GM15510 (cell line): ENCODE data around the gene ARIH1.

Experiments
- POLR2A ChIP-seq: IDR thresholded peaks from 3 replicates; pipeline ENCODE4 v1.6.1; 2011; ENCODE audit warnings: borderline replicate concordance; ENCODE audit not compliant: insufficient read length; ENCODE audit errors: extremely low read depth

Gene ARIH1, protein sequence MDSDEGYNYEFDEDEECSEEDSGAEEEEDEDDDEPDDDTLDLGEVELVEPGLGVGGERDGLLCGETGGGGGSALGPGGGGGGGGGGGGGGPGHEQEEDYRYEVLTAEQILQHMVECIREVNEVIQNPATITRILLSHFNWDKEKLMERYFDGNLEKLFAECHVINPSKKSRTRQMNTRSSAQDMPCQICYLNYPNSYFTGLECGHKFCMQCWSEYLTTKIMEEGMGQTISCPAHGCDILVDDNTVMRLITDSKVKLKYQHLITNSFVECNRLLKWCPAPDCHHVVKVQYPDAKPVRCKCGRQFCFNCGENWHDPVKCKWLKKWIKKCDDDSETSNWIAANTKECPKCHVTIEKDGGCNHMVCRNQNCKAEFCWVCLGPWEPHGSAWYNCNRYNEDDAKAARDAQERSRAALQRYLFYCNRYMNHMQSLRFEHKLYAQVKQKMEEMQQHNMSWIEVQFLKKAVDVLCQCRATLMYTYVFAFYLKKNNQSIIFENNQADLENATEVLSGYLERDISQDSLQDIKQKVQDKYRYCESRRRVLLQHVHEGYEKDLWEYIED

DNA sequence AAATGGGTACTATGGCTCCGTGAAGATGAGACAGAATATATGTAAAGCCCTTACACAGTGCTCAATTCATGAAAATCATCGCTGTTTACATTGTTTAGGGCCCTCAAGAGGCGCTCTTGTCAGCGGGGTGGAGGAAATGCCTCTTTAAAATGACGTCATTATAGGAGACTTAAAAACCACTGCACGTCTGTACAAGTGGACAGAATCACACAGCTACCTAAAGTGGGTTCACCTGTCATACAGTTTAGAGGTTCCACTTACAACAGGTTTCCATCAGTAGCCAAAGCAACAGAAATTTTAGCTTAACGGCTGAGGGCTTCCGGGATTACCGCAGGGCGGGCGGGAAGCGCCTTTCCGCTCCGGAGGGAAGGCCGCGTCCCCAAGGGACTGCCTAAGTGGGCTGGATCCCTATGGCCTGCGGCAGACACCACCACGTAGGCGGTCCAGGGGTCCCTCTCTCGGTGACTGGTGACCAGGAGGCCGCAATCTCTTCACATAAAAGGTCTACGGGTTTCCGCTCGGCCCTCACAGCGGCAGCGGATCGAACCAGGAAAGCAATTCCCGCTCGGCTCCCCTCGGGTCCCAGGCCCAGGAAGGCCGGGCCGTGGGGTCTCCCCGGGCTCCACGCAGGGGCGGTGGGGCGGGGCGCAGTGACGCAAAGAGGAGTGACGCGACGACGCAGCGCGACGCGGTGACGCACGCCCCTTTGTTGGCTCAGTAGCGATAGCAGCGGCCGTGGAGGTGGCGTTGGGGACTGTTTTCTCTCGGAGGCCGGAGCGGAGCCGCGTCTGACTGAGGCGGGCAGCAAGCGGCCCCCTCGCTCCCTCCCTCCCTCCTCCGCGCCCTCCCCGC, at the start of gene ARIH1:
ARIH1 (plus strand) TSS at position 717 of the 852 bp plus-strand sequence. CDS start 310 bp downstream, outside the sequence.
- peak; percentile 95 for TF ChIP-seq POLR2A

DNA sequence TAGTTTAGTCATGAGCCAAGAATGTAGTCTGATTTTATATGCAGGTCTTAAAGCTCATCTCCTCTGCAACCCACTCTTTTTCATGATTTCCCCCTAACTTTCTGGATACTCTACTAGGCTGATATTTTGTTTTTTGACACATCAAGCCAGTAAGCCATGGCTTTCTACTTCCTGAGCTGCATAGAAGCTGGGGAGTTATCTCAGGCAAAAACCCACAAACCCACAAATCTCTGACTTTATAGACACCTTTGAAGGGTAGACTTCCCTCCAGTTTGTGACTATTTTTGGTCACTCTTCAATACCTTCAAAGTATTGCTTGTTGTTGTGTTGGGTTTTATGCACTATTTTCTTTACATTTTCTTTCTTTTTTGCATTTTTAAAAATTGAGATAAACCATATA, 47.4 kb upstream of the ARIH1 start:
- TF ChIP-seq POLR2A = no peak

DNA sequence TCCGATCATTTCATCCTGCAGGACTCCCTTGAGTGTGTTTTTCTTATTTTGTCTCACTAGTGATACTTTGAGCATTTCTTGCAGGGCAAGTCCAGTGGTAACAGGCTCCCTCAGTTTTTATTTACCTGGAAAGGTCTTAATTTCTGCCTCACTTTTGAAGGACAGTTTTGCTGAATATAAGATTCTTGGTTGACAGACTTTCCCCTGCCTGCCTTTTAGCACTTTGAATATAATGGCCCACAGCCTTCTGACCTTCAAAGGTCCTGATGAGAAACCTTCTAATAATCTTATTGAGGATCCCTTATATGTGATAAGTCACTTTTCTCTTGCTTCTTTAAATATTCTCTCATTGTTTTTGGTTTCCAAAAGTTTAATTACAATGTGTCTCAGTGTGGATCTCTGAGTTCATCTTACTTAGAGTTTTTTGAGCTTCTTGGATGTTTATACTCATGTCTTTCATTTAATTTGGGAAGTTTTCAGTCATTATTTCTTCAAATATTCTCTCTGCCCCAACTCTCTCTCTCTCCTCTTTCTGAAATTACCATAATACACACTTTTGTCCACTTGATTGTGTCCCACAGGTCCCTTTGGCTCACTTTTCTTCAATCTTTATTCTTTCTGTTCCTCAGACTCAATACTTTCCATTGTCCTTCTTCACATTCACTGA, 36.3 kb upstream of the ARIH1 start:
- no peak for TF ChIP-seq POLR2A

DNA sequence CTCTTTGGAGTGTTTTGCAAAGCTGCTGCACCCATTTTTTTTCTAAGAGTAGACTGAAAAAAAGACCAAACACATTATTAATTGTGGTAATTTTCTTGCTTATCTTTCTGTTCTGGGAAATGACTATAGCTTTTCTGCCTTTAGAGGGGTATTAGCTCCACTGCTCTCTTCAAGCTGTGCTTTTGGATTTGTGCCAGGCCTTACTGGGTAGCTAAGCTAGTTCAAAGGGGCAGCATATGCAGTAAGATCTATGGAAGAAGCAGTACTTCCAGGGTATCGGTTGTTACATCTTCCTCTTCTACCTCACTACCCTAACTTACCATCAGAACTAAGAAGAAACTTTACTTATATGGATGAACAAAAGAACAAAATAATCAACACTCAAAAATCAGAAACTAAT, 28.7 kb upstream of the ARIH1 start:
- no peak for TF ChIP-seq POLR2A

DNA sequence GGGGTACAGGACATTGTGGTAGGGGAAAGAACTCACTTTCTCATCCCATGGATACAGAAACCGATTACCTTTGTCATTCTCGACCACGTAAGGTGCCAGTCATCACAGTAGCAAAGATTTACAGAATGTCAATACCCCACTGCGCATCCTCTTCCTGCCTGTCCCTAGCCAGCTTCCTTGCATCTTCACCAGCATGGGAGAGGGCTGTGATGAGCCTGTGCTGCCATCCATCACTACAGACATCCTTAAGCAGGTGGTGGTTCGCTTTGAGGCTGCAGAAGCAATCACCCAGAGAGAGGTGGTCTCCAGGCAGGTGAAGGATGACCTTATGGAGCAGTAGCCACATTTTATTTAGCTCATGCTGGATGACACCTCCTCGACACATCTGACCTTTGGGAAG, 23.3 kb upstream of the ARIH1 start:
- TF ChIP-seq POLR2A = no peak

DNA sequence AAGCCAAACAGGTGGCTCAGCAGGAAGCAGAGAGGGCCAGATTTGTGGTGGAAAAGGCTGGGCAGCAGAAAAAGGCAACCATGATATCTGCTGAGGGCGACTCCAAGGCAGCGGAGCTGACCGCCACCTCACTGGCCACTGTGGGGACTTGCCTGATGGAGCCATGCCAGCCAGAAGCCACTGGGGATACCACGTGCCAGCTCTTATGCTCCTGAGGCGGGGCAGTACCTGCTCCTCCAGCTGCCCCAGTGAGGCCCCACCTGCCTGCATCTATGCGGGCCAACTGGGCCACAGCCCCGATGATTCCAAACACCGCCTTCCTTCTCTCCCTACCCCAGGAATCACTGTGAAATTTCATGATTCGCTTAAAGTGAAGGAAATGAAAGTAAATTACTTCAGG, 22.9 kb upstream of the ARIH1 start:
- no peak for TF ChIP-seq POLR2A

DNA sequence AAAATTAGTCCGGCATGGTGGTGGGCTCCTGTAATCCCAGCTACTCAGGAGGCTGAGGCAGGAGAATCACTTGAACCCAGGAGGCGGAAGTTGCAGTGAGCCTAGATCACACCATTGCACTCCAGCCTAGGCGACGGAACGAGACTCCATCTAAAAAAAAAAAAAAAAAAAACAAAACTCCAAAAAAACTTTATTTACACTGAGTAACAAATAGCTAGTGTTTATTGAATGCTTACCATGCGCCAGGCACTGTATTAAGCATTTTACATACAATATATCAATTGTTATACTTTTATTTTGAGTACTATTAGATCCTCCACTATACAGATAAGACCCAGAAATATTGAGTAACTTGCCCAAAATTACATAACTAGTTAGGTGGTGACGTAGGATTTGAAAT, 17.4 kb upstream of the ARIH1 start:
- no peak for TF ChIP-seq POLR2A

DNA sequence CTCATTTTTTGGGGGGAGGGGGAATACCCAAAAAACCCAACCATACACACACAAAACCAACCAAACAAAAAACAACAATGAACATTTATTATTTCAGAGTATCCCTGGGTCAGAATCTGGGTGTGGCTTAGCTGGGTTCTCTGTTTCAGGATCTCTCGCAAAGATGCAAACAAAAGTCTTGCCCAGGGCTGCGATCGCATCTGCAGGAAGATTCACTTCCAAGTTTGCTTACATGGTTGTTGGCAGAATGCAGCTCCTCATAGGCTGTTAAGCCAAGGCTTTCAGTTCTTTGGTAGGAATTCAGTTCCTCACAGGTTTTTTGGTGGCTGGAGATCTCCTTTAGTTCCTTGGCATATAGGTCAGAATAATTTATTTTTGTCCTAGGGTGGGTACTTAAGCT, 13.7 kb upstream of the ARIH1 start:
- TF ChIP-seq POLR2A = no peak

DNA sequence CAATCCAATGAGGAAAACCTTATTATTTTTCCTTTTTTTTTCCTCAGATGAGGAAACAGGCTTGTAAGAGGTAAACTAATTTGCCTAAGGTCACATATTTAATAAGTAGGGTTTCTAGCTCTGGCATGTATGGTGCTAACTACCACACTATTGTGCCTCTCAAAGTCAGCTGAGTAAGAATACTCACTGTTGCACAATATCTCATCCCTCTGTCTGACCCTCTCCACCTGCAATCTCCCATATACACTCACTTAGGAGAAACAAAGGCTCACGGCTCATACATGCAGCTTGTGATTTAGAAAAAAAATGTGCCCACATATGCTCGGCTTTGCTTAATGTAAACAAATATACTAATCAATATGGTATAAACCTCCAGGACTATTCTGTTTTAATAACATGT, 10.4 kb upstream of the ARIH1 start:
- no peak for TF ChIP-seq POLR2A

DNA sequence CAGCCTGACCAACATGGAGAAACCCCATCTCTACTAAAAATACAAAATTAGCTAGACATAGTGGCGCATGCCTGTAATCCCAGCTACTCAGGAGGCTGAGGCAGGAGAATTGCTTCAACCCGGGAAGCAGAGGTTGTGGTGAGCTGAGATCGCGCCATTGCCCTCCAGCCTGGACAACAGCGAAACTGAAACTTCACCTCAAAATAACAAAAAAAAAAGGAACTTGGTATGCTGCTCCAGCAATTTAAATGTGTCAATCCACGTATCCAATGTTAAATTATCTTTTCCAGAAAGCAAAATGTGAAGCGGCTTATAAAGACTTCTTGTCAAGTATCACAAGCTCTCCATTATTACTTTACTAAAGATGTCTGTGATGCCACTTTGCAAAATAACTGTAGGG, 9.9 kb upstream of the ARIH1 start:
- no peak for TF ChIP-seq POLR2A

DNA sequence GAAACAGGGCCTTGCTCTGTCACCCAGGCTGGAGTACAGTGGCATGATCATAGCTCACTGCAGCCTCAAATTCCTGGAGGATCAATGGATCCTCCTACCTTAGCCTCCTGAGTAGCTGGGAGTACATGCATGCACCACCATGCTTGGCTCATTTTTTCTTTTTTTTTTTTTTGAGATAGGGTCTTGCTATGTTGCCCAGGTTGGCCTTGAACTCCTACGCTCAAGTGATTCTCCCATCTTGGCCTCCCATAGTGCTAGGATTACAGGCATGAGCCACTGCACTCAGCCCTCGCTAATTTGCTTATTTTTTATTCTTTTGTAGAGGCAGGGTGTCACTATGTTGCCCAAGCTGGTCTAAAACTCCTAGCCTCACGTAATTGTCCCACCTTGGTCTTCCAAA, 6.0 kb upstream of the ARIH1 start:
- no peak for TF ChIP-seq POLR2A

DNA sequence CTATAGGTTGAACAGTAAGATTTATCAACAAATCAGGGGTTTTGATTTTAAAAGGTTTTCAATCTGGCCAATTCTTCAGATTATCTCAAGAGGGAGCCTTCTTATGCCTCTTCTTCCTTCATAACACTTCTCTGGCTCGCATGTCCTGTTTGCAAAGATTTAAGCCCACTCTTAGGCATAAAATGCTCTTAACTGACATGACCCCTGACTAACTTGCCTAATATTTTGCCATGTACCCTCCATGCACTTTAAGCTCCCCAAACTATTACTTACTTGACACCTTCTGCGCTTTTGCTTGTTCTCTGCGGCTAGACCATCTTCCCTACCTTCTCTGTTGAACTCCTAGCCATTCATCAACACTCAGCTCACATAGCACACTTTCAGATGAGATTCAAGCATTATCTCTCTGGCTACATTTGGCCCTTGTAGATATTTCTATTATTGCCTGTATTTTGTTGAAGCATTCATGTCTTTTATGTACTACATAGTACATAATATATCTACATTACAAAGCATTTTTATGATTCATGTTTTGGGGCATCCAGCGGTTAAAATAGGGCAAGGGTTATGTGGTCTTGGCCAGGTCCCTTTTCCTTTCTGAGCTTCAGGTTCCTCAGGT, 1.0 kb upstream of the ARIH1 start:
- no peak for TF ChIP-seq POLR2A

DNA sequence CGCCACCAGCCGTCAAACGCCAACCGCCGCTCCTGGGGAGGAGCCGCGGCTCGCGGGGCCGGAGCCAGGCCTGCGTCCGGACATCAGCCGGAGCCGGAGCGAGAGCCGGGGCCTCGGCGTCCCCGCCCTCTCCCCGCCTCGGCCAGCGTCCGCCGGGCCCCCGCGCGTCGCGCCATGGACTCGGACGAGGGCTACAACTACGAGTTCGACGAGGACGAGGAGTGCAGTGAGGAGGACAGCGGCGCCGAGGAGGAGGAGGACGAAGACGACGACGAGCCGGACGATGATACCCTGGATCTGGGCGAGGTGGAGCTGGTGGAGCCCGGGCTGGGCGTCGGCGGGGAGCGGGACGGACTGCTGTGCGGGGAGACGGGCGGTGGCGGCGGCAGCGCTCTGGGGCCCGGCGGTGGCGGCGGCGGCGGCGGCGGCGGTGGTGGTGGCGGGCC, 359 bp downstream of the ARIH1 start:
- no peak for TF ChIP-seq POLR2A

DNA sequence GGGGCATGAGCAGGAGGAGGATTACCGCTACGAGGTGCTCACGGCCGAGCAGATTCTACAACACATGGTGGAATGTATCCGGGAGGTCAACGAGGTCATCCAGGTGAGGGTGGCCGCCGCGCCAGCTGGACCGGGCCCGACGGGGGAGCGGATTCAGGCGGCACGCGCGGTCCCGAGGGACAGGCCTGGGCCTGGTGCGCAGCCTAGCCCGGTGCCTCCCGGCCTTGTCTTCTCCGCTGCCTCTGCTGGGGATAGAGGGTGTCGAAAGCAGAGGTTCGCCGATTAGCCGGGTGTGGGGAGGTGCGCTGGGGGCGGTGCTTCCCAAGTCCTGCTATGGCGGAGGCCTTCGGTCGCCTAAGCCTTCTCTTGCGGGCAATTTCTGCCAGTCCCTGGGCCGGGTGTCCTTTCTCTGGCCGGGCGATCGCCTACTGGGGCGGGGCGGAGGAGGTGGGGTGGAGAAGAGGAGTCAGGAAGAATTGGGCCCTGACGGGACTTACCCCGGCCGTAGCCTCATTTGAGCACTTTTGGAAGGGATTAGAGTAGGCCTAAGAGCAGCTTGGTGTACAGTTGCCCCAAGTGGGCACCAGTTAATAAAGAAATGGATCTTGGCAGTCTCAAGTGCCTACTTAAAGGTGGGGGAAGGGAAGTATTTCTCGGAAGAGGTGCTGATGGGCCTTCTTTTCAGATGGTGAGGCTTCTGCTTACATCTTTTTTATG, 940 bp downstream of the ARIH1 start:
- peak; percentile 59 for TF ChIP-seq POLR2A

DNA sequence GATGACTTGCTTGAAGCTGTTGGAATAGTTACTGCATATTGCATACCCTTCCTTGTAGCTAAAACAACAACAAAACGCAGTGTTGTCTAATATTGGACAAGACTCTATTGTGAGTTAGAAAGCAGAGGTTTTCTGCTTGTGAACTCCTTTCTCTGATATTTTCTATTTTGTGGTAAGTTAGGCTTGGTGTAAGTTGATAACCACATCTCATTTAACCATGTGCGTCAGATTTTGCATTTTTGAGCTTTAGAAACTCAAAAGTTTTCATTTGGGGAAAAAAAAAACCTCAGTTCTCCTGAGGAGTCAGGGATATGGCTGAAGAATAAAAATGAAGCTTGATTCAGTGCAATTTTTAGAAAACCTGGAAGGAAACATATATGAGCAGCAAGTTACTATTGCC, 1.5 kb downstream of the ARIH1 start:
- no peak for TF ChIP-seq POLR2A
